SK-N-SH (cell line): ENCODE measurements around the gene MGAT5B. TPM values are rescaled to one million over a fixed set of nuclear protein-coding genes. Genes with fewer than 3 reads are reported as not detected.

ENCODE experiments used
- CTCF ChIA-PET: fragments of 300-600, 350-600 bp; formaldehyde crosslinking; extraction: SDS; loops from one replicate; lab custom pipeline; 2021; lab: Yijun Ruan, JAX
- POLR2A ChIA-PET: fragments of 350-600 bp; sonication (Branson Sonifier 250); formaldehyde crosslinking; extraction: SDS; loops from one replicate; lab custom pipeline; 2020; ENCODE audit warnings: antibody characterized with exemption, inconsistent platforms; lab: Yijun Ruan, JAX
- DNase-seq: peaks from one replicate; pipeline ENCODE4 v3.0.0; 2012
- H2AFZ ChIP-seq: fragments of 200-600 bp; sonication (generic); 2 replicates; pipeline ENCODE4 v1.8.1; 2016; ENCODE audit warnings: antibody characterized with exemption, mild to moderate bottlenecking, low read depth
- H3F3A ChIP-seq: fragments of 200-600 bp; sonication (generic); replicated peaks from 2 replicates; pipeline ENCODE3; 2016; ENCODE audit warnings: antibody characterized with exemption, mild to moderate bottlenecking; ENCODE audit not compliant: insufficient read depth
- H3K27ac ChIP-seq, 2 experiments: fragments of 200-500 bp in 1 of 2; fragments of 200-600 bp in 1 of 2; sonication (Bioruptor generic) in 1 of 2; sonication (generic), shearing (Covaris generic) in 1 of 2; 2 replicates each; pipeline versions ENCODE4 v1.5.1 to v1.6.1; 2014 to 2016; ENCODE audit warnings: low read depth in 2 of 2, inconsistent platforms in 1 of 2, low read length in 1 of 2, mild to moderate bottlenecking in 1 of 2, mixed read lengths in 1 of 2
- H3K27me3 ChIP-seq: fragments of 200-600 bp; sonication (generic), shearing (Covaris generic); 2 replicates; pipeline ENCODE4 v1.6.1; 2016; ENCODE audit warnings: mixed run types; ENCODE audit not compliant: insufficient read depth
- H3K36me3 ChIP-seq, 2 experiments: fragments of 200-500 bp in 1 of 2; fragments of 200-600 bp in 1 of 2; sonication (Bioruptor generic) in 1 of 2; sonication (generic) in 1 of 2; replicated peaks in 1 of 2; 2 replicates each; pipeline versions ENCODE3 to v1.5.1; 2014 to 2016; ENCODE audit warnings: low read length in 1 of 2, mild to moderate bottlenecking in 1 of 2; ENCODE audit not compliant: insufficient read depth in 2 of 2, control insufficient read depth in 1 of 2
- H3K4me1 ChIP-seq, 2 experiments: fragments of 200-500 bp in 1 of 2; fragments of 200-600 bp in 1 of 2; sonication (Bioruptor generic) in 1 of 2; sonication (generic), shearing (Covaris generic) in 1 of 2; 2 replicates each; pipeline versions ENCODE4 v1.5.1 to v1.6.1; 2014 to 2016; ENCODE audit warnings: low read depth in 1 of 2, low read length in 1 of 2, mixed run types in 1 of 2; ENCODE audit not compliant: insufficient read depth in 2 of 2, control insufficient read depth in 1 of 2
- H3K4me2 ChIP-seq: fragments of 200-600 bp; sonication (generic), shearing (Covaris generic); 2 replicates; pipeline ENCODE4 v1.6.1; 2017; ENCODE audit warnings: mixed run types
- H3K4me3 ChIP-seq, 2 experiments: fragments of 200-500 bp in 1 of 2; fragments of 200-600 bp in 1 of 2; sonication (Bioruptor generic) in 1 of 2; sonication (generic), shearing (Covaris generic) in 1 of 2; 2 replicates each; pipeline versions ENCODE4 v1.5.1 to v1.8.1; 2014 to 2016; ENCODE audit warnings: low read depth in 2 of 2, inconsistent platforms in 1 of 2, low read length in 1 of 2, mild to moderate bottlenecking in 1 of 2, mixed read lengths in 1 of 2, moderate library complexity in 1 of 2
- H3K79me2 ChIP-seq: fragments of 200-600 bp; sonication (generic); 2 replicates; pipeline ENCODE4 v1.8.1; 2017; ENCODE audit warnings: mild to moderate bottlenecking; ENCODE audit not compliant: insufficient read depth
- H3K9ac ChIP-seq: fragments of 200-600 bp; sonication (generic); 2 replicates; pipeline ENCODE4 v1.6.1; 2017; ENCODE audit warnings: mixed run types
- H3K9me2 ChIP-seq: fragments of 200-600 bp; sonication (generic); 2 replicates; pipeline ENCODE4 v1.6.1; 2017; ENCODE audit warnings: mixed run types
- H3K9me3 ChIP-seq: fragments of 200-600 bp; sonication (generic); 2 replicates; pipeline ENCODE4 v1.6.1; 2017; ENCODE audit warnings: mixed run types, mild to moderate bottlenecking, moderate library complexity
- H4K20me1 ChIP-seq: fragments of 200-600 bp; sonication (generic); 2 replicates; pipeline ENCODE4 v1.6.1; 2017; ENCODE audit warnings: mild to moderate bottlenecking, mixed run types; ENCODE audit not compliant: insufficient read depth
- FOXJ3 ChIP-seq: sonication (generic); formaldehyde crosslinking; IDR thresholded peaks from 2 replicates; pipeline ENCODE4 v1.5.1; 2020; ENCODE audit warnings: mild to moderate bottlenecking, missing genetic modification reagents
- FOXM1 ChIP-seq: IDR thresholded peaks from 2 replicates; pipeline ENCODE4 v1.4.0; 2012; ENCODE audit warnings: low read depth, mild to moderate bottlenecking
- GABPA ChIP-seq: IDR thresholded peaks from 2 replicates; pipeline ENCODE4 v1.4.0; 2012; ENCODE audit warnings: low read depth, mild to moderate bottlenecking
- GATA2 ChIP-seq: sonication (generic); formaldehyde crosslinking; IDR thresholded peaks from 2 replicates; pipeline ENCODE4 v1.5.0; 2020; ENCODE audit warnings: mild to moderate bottlenecking, missing genetic modification reagents
- JUND ChIP-seq: IDR thresholded peaks from 2 replicates; pipeline ENCODE4 v1.4.0; 2012
- PBX3 ChIP-seq: IDR thresholded peaks from 2 replicates; pipeline ENCODE4; 2012
- POLR2AphosphoS5 ChIP-seq: IDR thresholded peaks from 2 replicates; pipeline ENCODE4 v1.6.1; 2012; ENCODE audit warnings: low read depth, low read length
- REST ChIP-seq: IDR thresholded peaks from 2 replicates; pipeline ENCODE4 v1.6.1; 2012; ENCODE audit warnings: mild to moderate bottlenecking, low read depth, low read length, moderate library complexity
- RFX5 ChIP-seq: IDR thresholded peaks from 2 replicates; pipeline ENCODE4 v1.6.1; 2012; ENCODE audit warnings: mild to moderate bottlenecking, improper control_type of control experiment, low read length
- TAF1 ChIP-seq: IDR thresholded peaks from 2 replicates; pipeline ENCODE4 v1.6.1; 2012; ENCODE audit warnings: low read depth, mild to moderate bottlenecking, low read length, moderate library complexity, borderline replicate concordance
- TCF12 ChIP-seq: IDR thresholded peaks from 2 replicates; pipeline ENCODE4 v1.4.0; 2012
- TEAD4 ChIP-seq: IDR thresholded peaks from 2 replicates; pipeline ENCODE4 v1.4.0; 2012; ENCODE audit warnings: mild to moderate bottlenecking, borderline replicate concordance; ENCODE audit not compliant: insufficient read depth
- USF1 ChIP-seq: IDR thresholded peaks from 2 replicates; pipeline ENCODE4 v1.4.0; 2012; ENCODE audit warnings: low read depth, borderline replicate concordance
- YY1 ChIP-seq: IDR thresholded peaks from 2 replicates; pipeline ENCODE4 v1.4.0; 2012; ENCODE audit warnings: low read depth, mild to moderate bottlenecking
- WGBS: methylation state at CpG from one replicate; pipeline ENCODE4 v1.1.6; 2017; ENCODE audit warnings: low lambda C conversion rate; 5-methylcytosine and 5-hydroxymethylcytosine counted together
- polyA plus RNA-seq, 3 experiments: library from polyadenylated mRNA; depleted of rRNA; stranded (reverse); fragments of >200 nt; gene quantifications; 2 replicates each; pipeline ENCODE4 v1.2.3, GENCODE V29; 2012
- TF ChIP-seq, protein P1 (sequence below): IDR thresholded peaks from 2 replicates; pipeline ENCODE4 v1.4.0; 2012; ENCODE audit warnings: low read depth

The MGAT5B gene
- polyA plus RNA-seq, 1 of the 3 experiments (the other 2 are of a cell fraction): 13.8 TPM

DNA sequence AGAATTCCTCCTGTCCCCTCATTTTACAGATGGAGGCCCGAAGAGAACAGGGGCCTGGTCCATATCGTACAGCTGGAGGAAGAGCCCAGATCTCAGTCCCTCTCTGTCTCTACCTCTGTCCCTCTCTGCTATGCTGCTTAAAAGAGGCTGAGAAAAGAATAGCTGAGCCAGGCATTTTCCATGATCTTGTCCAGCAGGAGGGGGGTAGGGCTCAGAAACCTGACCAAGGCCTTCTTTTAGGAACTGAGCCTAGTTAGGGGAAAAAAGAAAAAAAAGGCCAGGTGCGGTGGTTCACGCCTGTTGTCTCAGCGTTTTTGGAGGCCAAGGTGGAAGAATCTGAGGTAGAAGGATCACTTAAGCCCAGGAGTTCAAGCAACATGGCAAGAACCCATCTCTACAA, 84.2 kb downstream of the MGAT5B start:
- H3K4me3 ChIP-seq: no peak overlapping the region
- CTCF ChIA-PET: interaction anchor here (1.1 to 3.2 kb wide), 3 partner anchors 84 to 120 kb away, joined by 3 to 17 read pairs (median 3); partner anchors contain the start of gene MGAT5B

More for the DNA sequence above, 84.2 kb downstream of the MGAT5B start:
- H3K9me3 ChIP-seq: no peaks in the 10 kb centered on the region
- no peaks in the 10 kb centered on the region for H3K79me2 ChIP-seq
- no peaks in the 10 kb centered on the region for H4K20me1 ChIP-seq
- no peaks in the 10 kb centered on the region for H3K9me2 ChIP-seq
- no peak overlapping the region for H3K9ac ChIP-seq
- DNase-seq: no peak
- TF ChIP-seq USF1 (no peak), TAF1 (no peak), TEAD4 (no peak), GABPA (no peak), FOXM1 (no peak), GATA2 (CRISPR knock-in tag) (no peak), POLR2AphosphoS5 (no peak), YY1 (no peak), JUND (no peak), RFX5 (no peak), PBX3 (no peak), TCF12 (no peak), REST (no peak), FOXJ3 (CRISPR knock-in tag) (no peak)
- TF ChIP-seq, protein P1, sequence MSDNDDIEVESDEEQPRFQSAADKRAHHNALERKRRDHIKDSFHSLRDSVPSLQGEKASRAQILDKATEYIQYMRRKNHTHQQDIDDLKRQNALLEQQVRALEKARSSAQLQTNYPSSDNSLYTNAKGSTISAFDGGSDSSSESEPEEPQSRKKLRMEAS: no peak
- no peaks in the 10 kb centered on the region for H3K27me3 ChIP-seq
- no peak overlapping the region for H3K27ac ChIP-seq
- no peaks in the 10 kb centered on the region; a peak in 1 of 4 replicates for H3K4me1 ChIP-seq
- 95% methylated on average over 5 of the region's 5 CpGs for WGBS
- no peaks in the 10 kb centered on the region for H3F3A ChIP-seq
- H3K36me3 ChIP-seq: no peaks in the 10 kb centered on the region
- H2AFZ ChIP-seq: no peak overlapping the region
- POLR2A ChIA-PET: interaction anchor here (0.5 kb wide), 1 partner anchor 212 kb away, joined by 4 read pairs; no protein-coding TSS in a partner anchor
- H3K4me2 ChIP-seq: no peak overlapping the region
